Body of pancreas (tissue), 4 donors: ENCODE results near the gene TRMT1.

Experiments
- POLR2A ChIP-seq, 3 donors: fragments of 450-650 bp; IDR thresholded peaks; one replicate each; pipeline ENCODE4 v1.6.1; 2016; ENCODE audit warnings: antibody characterized with exemption in 3 of 3, mild to moderate bottlenecking in 2 of 3
- TF ChIP-seq, protein P1 (sequence below), 7 experiments: fragments of 450-650 bp in 4 of 7; fragments of 200-600 bp in 3 of 7; sonication (generic) in 3 of 7; IDR thresholded peaks; one replicate each; pipeline ENCODE4 v1.5.1; 2016 to 2019; ENCODE audit warnings: antibody characterized with exemption in 7 of 7

GRCh38 chr19:13135068-13136062 lies 18.8 kb upstream of the TRMT1 start:
- TF ChIP-seq, protein P1, sequence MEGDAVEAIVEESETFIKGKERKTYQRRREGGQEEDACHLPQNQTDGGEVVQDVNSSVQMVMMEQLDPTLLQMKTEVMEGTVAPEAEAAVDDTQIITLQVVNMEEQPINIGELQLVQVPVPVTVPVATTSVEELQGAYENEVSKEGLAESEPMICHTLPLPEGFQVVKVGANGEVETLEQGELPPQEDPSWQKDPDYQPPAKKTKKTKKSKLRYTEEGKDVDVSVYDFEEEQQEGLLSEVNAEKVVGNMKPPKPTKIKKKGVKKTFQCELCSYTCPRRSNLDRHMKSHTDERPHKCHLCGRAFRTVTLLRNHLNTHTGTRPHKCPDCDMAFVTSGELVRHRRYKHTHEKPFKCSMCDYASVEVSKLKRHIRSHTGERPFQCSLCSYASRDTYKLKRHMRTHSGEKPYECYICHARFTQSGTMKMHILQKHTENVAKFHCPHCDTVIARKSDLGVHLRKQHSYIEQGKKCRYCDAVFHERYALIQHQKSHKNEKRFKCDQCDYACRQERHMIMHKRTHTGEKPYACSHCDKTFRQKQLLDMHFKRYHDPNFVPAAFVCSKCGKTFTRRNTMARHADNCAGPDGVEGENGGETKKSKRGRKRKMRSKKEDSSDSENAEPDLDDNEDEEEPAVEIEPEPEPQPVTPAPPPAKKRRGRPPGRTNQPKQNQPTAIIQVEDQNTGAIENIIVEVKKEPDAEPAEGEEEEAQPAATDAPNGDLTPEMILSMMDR (IDR thresholded peaks at IDR 0.05): no peak
- TF ChIP-seq POLR2A (IDR thresholded peaks at IDR 0.05): no peak
